Measurements from ENCODE around the gene DNASE1L1. TPM values are rescaled to one million over a fixed set of nuclear protein-coding genes. Genes with fewer than 3 reads are reported as not detected.
A peak's percentile ranks its signal among the peaks of the same experiment; 100 is the strongest.

Gene DNASE1L1
- total RNA-seq, 2 experiments from 2014 or later: 18.4 to 19.6 TPM

DNA sequence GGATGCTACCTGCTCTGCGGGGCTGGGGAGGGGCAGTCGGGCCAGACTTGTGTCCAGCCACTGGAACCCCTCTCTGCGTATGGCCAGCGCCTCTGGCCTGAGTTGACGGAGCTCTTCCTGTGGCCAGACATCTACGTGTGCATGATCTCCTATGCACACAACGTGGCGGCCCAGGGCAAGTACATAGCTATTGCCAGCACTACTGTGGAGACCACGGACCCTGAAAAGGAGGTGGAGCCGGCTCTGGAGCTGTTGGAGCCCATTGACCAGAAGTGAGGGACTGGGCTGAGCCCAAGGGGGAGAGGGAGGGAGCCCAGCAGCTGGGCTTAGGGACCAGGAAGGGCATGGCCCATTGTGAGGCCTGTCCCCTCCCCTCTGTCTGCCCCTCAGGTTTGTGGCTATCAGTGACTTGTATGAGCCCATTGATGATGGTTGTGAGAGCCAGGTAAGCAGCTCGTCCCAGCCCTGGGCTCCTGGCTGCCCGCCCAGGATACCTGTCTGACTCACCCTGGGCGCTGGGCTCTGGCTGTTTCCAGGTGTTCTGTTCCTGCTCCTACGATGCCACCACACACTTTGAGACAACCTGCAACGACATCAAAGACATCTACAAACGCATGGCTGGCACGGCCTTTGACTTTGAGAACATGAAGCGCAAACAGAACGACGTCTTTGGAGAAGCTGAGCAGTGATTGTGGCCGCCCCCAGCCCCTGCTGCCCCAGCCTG is 33.1 kb upstream of the DNASE1L1 start:
- ATAC-seq: no peak
- CTCF ChIA-PET: no interaction called here
- H3K27ac Mint-ChIP-seq: no peak overlapping the region
- no peaks in the 10 kb centered on the region for H3K27me3 Mint-ChIP-seq
- no peaks in the 10 kb centered on the region for H3K9me3 Mint-ChIP-seq (ENCODE audit: low read depth)
- no peak for DNase-seq
- peaks cover 29% of the 10 kb centered on the region for H3K4me1 Mint-ChIP-seq
- peaks cover 13% of the 10 kb centered on the region for H3K36me3 Mint-ChIP-seq
- H3K4me3 Mint-ChIP-seq: no peak overlapping the region

DNA sequence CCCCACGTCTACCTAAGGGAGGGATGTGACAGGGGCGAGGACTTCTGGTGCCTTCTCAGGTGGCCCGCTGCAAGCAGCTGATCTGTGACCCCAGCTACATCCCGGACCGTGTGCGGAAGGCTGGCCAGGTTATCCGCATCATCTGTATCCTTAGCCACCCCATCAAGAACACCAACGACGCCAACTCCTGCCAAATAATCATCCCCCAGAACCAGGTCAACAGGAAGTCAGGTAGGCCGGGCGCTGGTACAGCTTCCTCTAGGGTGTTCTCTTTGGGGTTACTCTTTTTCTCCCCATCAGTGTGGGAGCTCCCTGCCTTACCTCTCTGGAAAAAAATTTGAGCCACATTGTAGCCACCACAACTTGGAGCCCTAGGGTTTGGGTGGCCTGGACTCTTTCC is 32.5 kb upstream of the DNASE1L1 start:
- Mint-ChIP-seq H3K27me3 (no peaks in the 10 kb centered on the region), H3K9me3 (ENCODE audit: low read depth) (no peaks in the 10 kb centered on the region), H3K4me1 (peaks cover 29% of the 10 kb centered on the region), H3K4me3 (no peak overlapping the region), H3K36me3 (peaks cover 12% of the 10 kb centered on the region), H3K27ac (peak overlapping the region; percentile 19)
- DNase-seq (no peak), ATAC-seq (no peak)
- CTCF ChIA-PET: no interaction called here

GRCh38 chrX:154440623-154441357 is 31.7 kb upstream of the DNASE1L1 start:
- Mint-ChIP-seq H3K27ac (no peak overlapping the region), H3K36me3 (peaks cover 12% of the 10 kb centered on the region), H3K27me3 (no peaks in the 10 kb centered on the region), H3K4me1 (peaks cover 30% of the 10 kb centered on the region), H3K4me3 (no peak overlapping the region), H3K9me3 (ENCODE audit: low read depth) (no peaks in the 10 kb centered on the region)
- no peak for DNase-seq
- no peak for ATAC-seq
- CTCF ChIA-PET: no interaction called here

DNA sequence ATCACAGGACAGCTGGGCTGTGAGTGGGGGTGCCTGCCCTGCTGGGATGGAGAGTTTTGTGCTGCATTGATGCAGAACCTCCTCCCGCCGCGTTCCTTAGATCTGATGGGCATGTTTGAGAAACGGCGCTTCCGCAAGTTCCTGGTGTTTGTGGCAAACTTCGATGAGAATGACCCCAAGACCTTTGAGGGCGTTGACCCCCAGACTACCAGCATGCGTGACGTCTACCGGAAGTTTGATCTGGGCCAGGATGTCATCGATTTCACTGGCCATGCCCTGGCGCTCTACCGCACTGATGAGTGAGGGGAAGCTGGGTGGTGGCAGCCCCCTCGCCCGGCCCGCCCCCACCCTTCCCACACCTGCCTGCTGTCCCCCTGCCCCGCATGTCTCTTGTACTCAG is 30.8 kb upstream of the DNASE1L1 start:
- Mint-ChIP-seq H3K27ac (no peak overlapping the region), H3K4me3 (no peak overlapping the region), H3K9me3 (ENCODE audit: low read depth) (no peaks in the 10 kb centered on the region), H3K4me1 (peaks cover 30% of the 10 kb centered on the region), H3K27me3 (no peaks in the 10 kb centered on the region), H3K36me3 (peaks cover 12% of the 10 kb centered on the region)
- ATAC-seq (no peak), DNase-seq (no peak)
- CTCF ChIA-PET: no interaction called here

DNA sequence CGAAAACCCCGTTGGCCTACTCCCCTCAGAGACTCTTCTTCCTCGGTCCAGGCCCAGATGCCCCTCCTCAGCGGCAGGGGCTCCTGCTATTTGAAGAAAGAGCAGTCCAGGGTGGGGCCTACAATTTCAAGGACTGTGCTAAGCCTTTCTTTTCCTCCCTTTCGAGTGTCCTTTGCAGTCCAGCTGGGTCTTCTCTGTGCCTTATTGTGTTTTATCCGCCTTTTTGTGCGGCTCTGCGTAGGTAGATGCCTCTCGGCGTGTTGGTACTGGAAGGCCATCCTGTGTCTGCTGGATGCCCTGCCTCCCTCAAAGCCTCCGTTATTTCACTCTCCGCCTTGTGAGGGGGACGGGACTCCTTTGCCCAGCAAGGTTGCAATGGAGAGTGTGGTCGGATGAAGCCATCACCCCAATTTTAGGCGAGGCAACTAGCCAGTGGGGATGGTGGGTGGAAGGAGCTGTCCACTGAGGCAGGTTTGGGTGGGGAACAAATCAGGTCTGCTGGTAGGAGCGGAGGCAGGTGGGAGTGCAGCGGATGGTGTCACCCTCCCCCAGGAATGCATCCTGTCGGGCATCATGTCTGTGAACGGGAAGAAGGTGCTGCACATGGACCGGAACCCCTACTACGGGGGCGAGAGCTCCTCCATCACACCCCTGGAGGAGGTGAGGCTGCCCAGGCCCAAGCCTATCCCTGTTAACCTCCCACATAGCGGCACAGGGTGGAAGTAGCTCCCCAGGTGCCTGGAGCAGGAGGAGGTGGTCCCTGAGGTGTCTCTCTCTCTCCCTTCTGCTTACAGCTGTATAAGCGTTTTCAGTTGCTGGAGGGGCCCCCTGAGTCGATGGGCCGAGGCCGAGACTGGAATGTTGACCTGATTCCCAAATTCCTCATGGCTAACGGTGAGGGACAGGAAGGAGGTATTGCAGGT is 29.2 kb upstream of the DNASE1L1 start:
- CTCF ChIA-PET: no interaction called here
- Mint-ChIP-seq H3K4me1 (peaks cover 26% of the 10 kb centered on the region), H3K27ac (peak overlapping the region; percentile 72), H3K27me3 (no peaks in the 10 kb centered on the region), H3K4me3 (peak overlapping the region; percentile 80), H3K36me3 (peaks cover 12% of the 10 kb centered on the region), H3K9me3 (ENCODE audit: low read depth) (no peaks in the 10 kb centered on the region)
- ATAC-seq: no peak
- DNase-seq: no peak

- DNase-seq (peak; percentile 61), ATAC-seq (peak; percentile 66)
- H3K4me3 Mint-ChIP-seq: peak within 1 kb of the TSS; percentile 80
- peaks cover 12% of the 10 kb centered on the region for H3K36me3 Mint-ChIP-seq
- peaks cover 26% of the 10 kb centered on the region for H3K4me1 Mint-ChIP-seq
- peak within 1 kb of the TSS; percentile 82 for H3K27ac Mint-ChIP-seq
- no peaks in the 10 kb centered on the region for H3K9me3 Mint-ChIP-seq (ENCODE audit: low read depth)
- CTCF ChIA-PET: no interaction called here
- no peaks in the 10 kb centered on the region for H3K27me3 Mint-ChIP-seq
Measured at GRCh38 chrX:154436983-154437752, 28.1 kb upstream of the DNASE1L1 start, which contains the start of gene GDI1. TSS of gene GDI1 (plus strand) at chrX:154437154. CDS start at chrX:154437255, 101 bp downstream.

DNA sequence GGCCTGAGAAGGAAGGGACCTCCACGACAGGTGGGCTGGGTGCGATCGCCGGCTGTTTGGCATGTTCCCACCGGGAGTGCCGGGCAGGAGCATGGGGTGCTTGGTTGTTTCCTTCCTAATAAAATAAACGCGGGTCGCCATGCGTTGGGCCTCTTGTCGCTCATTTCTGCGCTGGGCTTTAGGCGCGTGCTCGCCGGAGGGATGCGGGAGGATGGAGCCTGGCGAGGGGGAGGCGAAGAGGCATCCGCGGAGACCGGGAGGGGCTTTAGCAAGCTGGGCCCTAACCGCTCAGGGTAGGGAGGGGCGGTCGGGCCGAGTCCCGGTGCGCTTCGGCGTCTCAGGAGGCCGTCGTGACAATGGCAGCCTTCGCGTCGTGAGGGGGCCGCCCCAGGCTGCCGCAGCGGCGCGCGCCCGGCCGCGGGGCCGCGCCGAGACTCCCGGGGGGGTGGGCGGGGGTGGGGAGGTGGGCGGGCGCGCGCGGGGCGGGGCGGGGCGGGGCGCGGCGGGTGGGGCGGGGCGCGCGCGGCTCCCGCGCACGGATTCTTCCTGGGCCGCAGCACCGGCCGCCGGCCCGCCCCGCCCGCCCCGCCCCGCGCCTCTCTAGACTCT is 27.4 kb upstream of the DNASE1L1 start:
- Mint-ChIP-seq H3K4me1 (peaks cover 22% of the 10 kb centered on the region), H3K36me3 (peaks cover 8% of the 10 kb centered on the region), H3K27me3 (no peaks in the 10 kb centered on the region), H3K27ac (peak overlapping the region; percentile 82), H3K9me3 (ENCODE audit: low read depth) (no peaks in the 10 kb centered on the region), H3K4me3 (peak overlapping the region; percentile 66)
- CTCF ChIA-PET: no interaction called here
- ATAC-seq (peak; percentile 78), DNase-seq (peak; percentile 61)

GRCh38 chrX:154435171-154435733 is 26.2 kb upstream of the DNASE1L1 start:
- ATAC-seq (no peak), DNase-seq (no peak)
- Mint-ChIP-seq H3K36me3 (peaks cover 6% of the 10 kb centered on the region), H3K27me3 (no peaks in the 10 kb centered on the region), H3K4me3 (no peak overlapping the region), H3K27ac (no peak overlapping the region), H3K9me3 (ENCODE audit: low read depth) (no peaks in the 10 kb centered on the region), H3K4me1 (peaks cover 25% of the 10 kb centered on the region)
- CTCF ChIA-PET: no interaction called here

GRCh38 chrX:154434394-154435168 is 25.5 kb upstream of the DNASE1L1 start:
- no peak for DNase-seq
- peaks cover 28% of the 10 kb centered on the region for H3K4me1 Mint-ChIP-seq
- no peak overlapping the region for H3K4me3 Mint-ChIP-seq
- H3K27me3 Mint-ChIP-seq: no peaks in the 10 kb centered on the region
- H3K36me3 Mint-ChIP-seq: peaks cover 5% of the 10 kb centered on the region
- no peak for ATAC-seq
- CTCF ChIA-PET: no interaction called here
- no peak overlapping the region for H3K27ac Mint-ChIP-seq
- H3K9me3 Mint-ChIP-seq (ENCODE audit: low read depth): no peaks in the 10 kb centered on the region

DNA sequence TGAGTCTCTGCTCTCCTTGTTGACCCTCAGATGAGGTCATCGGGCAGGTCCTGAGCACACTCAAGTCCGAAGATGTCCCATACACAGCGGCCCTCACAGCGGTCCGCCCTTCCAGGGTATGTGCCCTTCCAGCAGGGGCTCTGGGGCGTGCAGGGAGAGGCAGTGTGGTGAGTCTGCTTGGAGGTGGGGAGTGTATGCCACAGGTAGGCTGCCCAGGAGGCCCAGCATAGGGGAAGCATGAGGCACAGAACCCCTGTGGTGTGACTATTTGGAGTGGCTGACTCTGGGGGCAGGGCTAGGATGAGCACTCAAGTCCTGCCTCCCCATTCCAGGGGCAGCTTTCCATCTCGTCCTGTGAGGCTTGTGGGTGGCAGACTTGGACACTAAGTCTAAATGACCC is 24.6 kb upstream of the DNASE1L1 start:
- Mint-ChIP-seq H3K36me3 (peaks cover 5% of the 10 kb centered on the region), H3K9me3 (ENCODE audit: low read depth) (no peaks in the 10 kb centered on the region), H3K27me3 (no peaks in the 10 kb centered on the region), H3K4me3 (no peak overlapping the region), H3K27ac (no peak overlapping the region), H3K4me1 (peaks cover 30% of the 10 kb centered on the region)
- ATAC-seq: no peak
- CTCF ChIA-PET: no interaction called here
- no peak for DNase-seq

DNA sequence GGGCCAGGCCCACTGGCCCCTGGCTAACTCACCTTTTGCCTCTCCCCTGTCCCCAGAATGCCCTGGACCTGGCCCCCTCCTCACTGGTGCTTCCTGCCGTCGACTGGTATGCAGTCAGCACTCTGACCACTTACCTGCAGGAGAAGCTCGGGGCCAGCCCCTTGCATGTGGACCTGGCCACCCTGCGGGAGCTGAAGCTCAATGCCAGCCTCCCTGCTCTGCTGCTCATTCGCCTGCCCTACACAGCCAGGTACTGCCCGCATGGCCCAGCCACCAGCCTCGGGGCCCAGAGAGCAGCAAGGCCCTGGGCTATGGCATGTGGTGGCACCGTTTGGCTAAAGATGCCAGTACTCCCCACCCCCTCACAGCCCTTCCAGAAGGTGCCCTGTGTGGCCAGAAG is 23.2 kb upstream of the DNASE1L1 start:
- Mint-ChIP-seq H3K9me3 (ENCODE audit: low read depth) (no peaks in the 10 kb centered on the region), H3K36me3 (no peaks in the 10 kb centered on the region), H3K27me3 (no peaks in the 10 kb centered on the region), H3K4me1 (peaks cover 31% of the 10 kb centered on the region), H3K27ac (no peak overlapping the region), H3K4me3 (no peak overlapping the region)
- DNase-seq (no peak), ATAC-seq (no peak)
- CTCF ChIA-PET: no interaction called here

- CTCF ChIA-PET: no interaction called here
- H3K9me3 Mint-ChIP-seq (ENCODE audit: low read depth): no peaks in the 10 kb centered on the region
- DNase-seq (no peak), ATAC-seq (no peak)
- H3K4me1 Mint-ChIP-seq: peaks cover 32% of the 10 kb centered on the region
- H3K27me3 Mint-ChIP-seq: no peaks in the 10 kb centered on the region
- H3K36me3 Mint-ChIP-seq: no peaks in the 10 kb centered on the region
- no peak overlapping the region for H3K4me3 Mint-ChIP-seq
- H3K27ac Mint-ChIP-seq: no peak overlapping the region
Measured at GRCh38 chrX:154431341-154431740, 22.3 kb upstream of the DNASE1L1 start.
